NK-92 (cell line): Measurements from ENCODE around the gene RHOC.

Experiments
- DNase-seq: peaks from one replicate; lab custom pipeline; 2025; ENCODE audit not compliant: unreplicated experiment; lab: John Stamatoyannopoulos, UW

Gene RHOC

GRCh38 chr1:112702420-112703261, 4.3 kb downstream of the RHOC start:
- DNase-seq, result no peak

GRCh38 chr1:112702067-112702395, 4.9 kb downstream of the RHOC start:
- no peak for DNase-seq

GRCh38 chr1:112701227-112702066, 5.5 kb downstream of the RHOC start:
- DNase-seq, result no peak

- DNase-seq, result no peak
Observed at GRCh38 chr1:112700290-112701226, 6.4 kb downstream of the RHOC start.

- no peak for DNase-seq
Observed at GRCh38 chr1:112699425-112700144, 7.3 kb downstream of the RHOC start.

GRCh38 chr1:112698366-112699310, 8.3 kb downstream of the RHOC start:
- no peak for DNase-seq

- DNase-seq, result no peak
Observed at GRCh38 chr1:112697781-112698201, 9.1 kb downstream of the RHOC start.

- DNase-seq, result no peak
Observed at GRCh38 chr1:112696578-112697314, 10.2 kb downstream of the RHOC start.

GRCh38 chr1:112695276-112695675, 11.7 kb downstream of the RHOC start:
- no peak for DNase-seq

- DNase-seq, result no peak
Observed at GRCh38 chr1:112694363-112694929, 12.5 kb downstream of the RHOC start.

- DNase-seq, result no peak
Observed at GRCh38 chr1:112693821-112694220, 13.1 kb downstream of the RHOC start.

- DNase-seq, result no peak
Observed at GRCh38 chr1:112692681-112693080, 14.2 kb downstream of the RHOC start.

- DNase-seq, result no peak
Observed at GRCh38 chr1:112689842-112690237, 17.1 kb downstream of the RHOC start.

GRCh38 chr1:112689196-112689841, 17.6 kb downstream of the RHOC start:
- DNase-seq, result no peak

GRCh38 chr1:112688781-112689193, 18.1 kb downstream of the RHOC start:
- no peak for DNase-seq

- DNase-seq, result no peak
Observed at GRCh38 chr1:112687785-112688496, 19.0 kb downstream of the RHOC start.

GRCh38 chr1:112687361-112687760, 19.6 kb downstream of the RHOC start:
- DNase-seq, result no peak
